ENCODE measurements around the gene KPNA2. TPM values are rescaled to one million over a fixed set of nuclear protein-coding genes. Genes with fewer than 3 reads are reported as not detected.

Gene KPNA2
- total and polyA plus RNA-seq, 2 of the 8 experiments (the other 6 are each of a cell fraction or from before 2014, with no cell fraction given), result 413 to 612 TPM

DNA sequence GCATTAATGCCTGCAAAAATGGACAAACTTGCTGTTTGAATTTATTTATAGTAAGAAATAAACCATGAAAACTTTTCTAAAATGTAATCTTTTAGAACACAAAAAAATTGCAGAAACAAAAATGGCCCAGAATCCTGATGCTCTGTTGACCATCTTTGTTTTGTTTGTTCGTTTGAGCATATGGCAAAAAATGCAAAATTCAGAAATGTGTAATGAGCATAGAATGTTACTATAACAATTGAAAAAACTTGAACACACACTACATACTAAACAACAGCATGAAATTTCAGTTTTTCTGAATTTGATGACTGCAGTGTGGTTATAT, 1.1 kb upstream of the KPNA2 start:
- Histone ChIP-seq H3K27ac (ENCODE audit: low read depth, low read length) (peak overlapping the region; percentile 87), H4K91ac (replicated peaks; ENCODE audit: insufficient read length, low read length) (no peak overlapping the region), H2AFZ (ENCODE audit: low read length) (no peak overlapping the region), H2AK5ac (ENCODE audit: low read depth, low read length) (no peak overlapping the region), H3K18ac (ENCODE audit: extremely low read depth, low read length) (no peak overlapping the region), H3K36me3 (ENCODE audit: control insufficient read depth in 2 of 4, insufficient read depth in 4 of 4, low read length in 3 of 4) (peaks cover 17 to 32% (median 24%) of the 10 kb centered on the region in 4 experiments), H3K4me1 (replicated peaks in 1 of 4; ENCODE audit: control insufficient read depth in 3 of 4, insufficient read depth in 4 of 4, low read length in 3 of 4) (peaks cover 5 to 19% (median 12%) of the 10 kb centered on the region in 4 experiments; a peak in 6 of 7 replicates), H3K27me3 (replicated peaks in 1 of 4; ENCODE audit: control insufficient read depth in 3 of 4, extremely low read depth in 1 of 4, insufficient read depth in 3 of 4, low read length in 3 of 4) (no peaks in the 10 kb centered on the region), H2BK5ac (ENCODE audit: low read depth, low read length) (no peak overlapping the region), H3K9me3 (ENCODE audit: insufficient read depth in 2 of 2, low read depth in 1 of 2, low read length in 1 of 2) (no peaks in the 10 kb centered on the region), H2BK15ac (ENCODE audit: low read length) (no peak overlapping the region), H3K4ac (replicated peaks; ENCODE audit: insufficient read length, low read depth, low read length) (no peak overlapping the region), H3K79me2 (ENCODE audit: control insufficient read depth in 1 of 2, insufficient read depth in 2 of 2, low read length in 2 of 2) (peaks cover 9 to 37% of the 10 kb centered on the region in 2 experiments), H3K23ac (ENCODE audit: insufficient read length) (no peak overlapping the region), H3K56ac (replicated peaks; ENCODE audit: insufficient read length, low read depth, low read length) (no peak overlapping the region), H4K20me1 (replicated peaks in 1 of 2; ENCODE audit: control insufficient read depth in 1 of 2, insufficient read depth in 2 of 2, low read length in 2 of 2) (peaks cover 7 to 15% of the 10 kb centered on the region in 2 experiments), H4K8ac (ENCODE audit: extremely low read depth, insufficient read depth, low read length) (no peak overlapping the region), H2BK20ac (ENCODE audit: low read length) (no peak overlapping the region), H3K79me1 (ENCODE audit: low read depth, low read length) (0 out of 2 replicates have a peak, but pooled peaks cover 3% of the 10 kb centered on the region), H3K9ac (replicated peaks in 1 of 4; ENCODE audit: extremely low read depth in 1 of 4, low read depth in 3 of 4, low read length in 3 of 4) (no peak overlapping the region), H2BK12ac (ENCODE audit: low read depth, low read length) (no peak overlapping the region), H3K23me2 (ENCODE audit: low read depth, low read length) (peaks cover 2% of the 10 kb centered on the region; the same call in 1 of the 2 replicates), H3K4me2 (ENCODE audit: insufficient read depth in 1 of 2, low read depth in 2 of 2, low read length in 2 of 2) (peak overlapping the region; percentile 53 to 78), H3K4me3 (ENCODE audit: extremely low read depth in 1 of 4, insufficient read depth in 2 of 4, low read depth in 3 of 4, low read length in 4 of 4) (peak overlapping the region in 2 of 4 experiments; percentile 4 to 53; a peak in 2 of 8 replicates), H4K5ac (ENCODE audit: insufficient read length, low read depth, low read length) (peak overlapping the region; percentile 92), H3K14ac (ENCODE audit: insufficient read length) (no peak overlapping the region), H2BK120ac (replicated peaks; ENCODE audit: low read depth, low read length) (no peak overlapping the region)
- POLR2A ChIA-PET (ENCODE audit: partially characterized antibody), result interaction anchor here (0.6 to 6.5 kb wide), 11 partner anchors 8 to 82 kb away, joined by 3 to 45 read pairs (median 6); no protein-coding TSS in a partner anchor
- 45% methylated on average over 1 of the region's 1 CpG; no CpG with 5 or more reads in 1 of the 2 experiments for WGBS, 2 experiments (ENCODE audit: extremely low coverage in 1 of 2, insufficient coverage in 1 of 2, insufficient read length in 1 of 2, insufficient replicate concordance in 2 of 2, low coverage in 1 of 2, low lambda C conversion rate in 2 of 2, missing lambda C conversion rate in 1 of 2)
- TF ChIP-seq FOSL1 (IDR thresholded peaks at IDR 0.05; ENCODE audit: insufficient read depth, low read depth, low read length) (no peak), ASH2L (IDR thresholded peaks at IDR 0.05; ENCODE audit: low read length) (peak; percentile 11)
- FAIRE-seq (no peak), DNase-seq (ENCODE audit: low read depth in 1 of 2, low spot score in 2 of 2) (no peak)
- CTCF ChIA-PET (ENCODE audit: partially characterized antibody), result interaction anchor here (0.6 to 1.9 kb wide), 2 partner anchors 12 to 26 kb away, joined by 4 to 12 read pairs; no protein-coding TSS in a partner anchor

Measured in H1 (cell line).